Endothelial cell of umbilical vein (primary cell): Measurements from ENCODE around the gene RGL3. TPM values are rescaled to one million over a fixed set of nuclear protein-coding genes. Genes with fewer than 3 reads are reported as not detected.

ENCODE experiments used
- BruUV-seq: library from RNA; stranded (reverse); fragments of 400-500 nt; replicated peaks from 2 replicates; lab custom pipeline; 2021; lab: Mats Ljungman, UMichigan
- CTCF ChIA-PET: fragments of 300-600, 350-600 bp; sonication (Branson Sonifier 250); formaldehyde crosslinking; loops from one replicate; lab custom pipeline; 2021; ENCODE audit warnings: antibody characterized with exemption, inconsistent platforms; lab: Charles Lee
- POLR2A ChIA-PET: fragments of 300-600, 350-600 bp; sonication (Branson Sonifier 250); formaldehyde crosslinking; loops from one replicate; lab custom pipeline; 2021; ENCODE audit warnings: antibody characterized with exemption, inconsistent platforms; lab: Charles Lee
- DNase-seq: peaks from one replicate; pipeline ENCODE4 v3.0.0-alpha.2; 2011; ENCODE audit warnings: low read depth, low spot score
- FAIRE-seq: peaks from 2 replicates; lab custom pipeline; 2011; peaks lifted over from hg19 to GRCh38; lab: Jason Lieb, UNC
- H2AFZ ChIP-seq: 2 replicates; pipeline ENCODE4 v1.6.0; 2012; ENCODE audit warnings: low read depth, low read length, control low read depth, inconsistent platforms
- H3K27ac ChIP-seq: 2 replicates; pipeline ENCODE4 v1.5.1; 2011; ENCODE audit warnings: low read depth, mild to moderate bottlenecking, control low read depth, low read length, moderate library complexity; ENCODE audit not compliant: insufficient read depth
- H3K27me3 ChIP-seq, 2 experiments: 2 replicates each; pipeline versions ENCODE4 v1.6.0 to v1.6.1; 2011; ENCODE audit warnings: low read length in 2 of 2, mixed read lengths in 1 of 2; ENCODE audit not compliant: control insufficient read depth in 2 of 2, insufficient read depth in 2 of 2
- H3K36me3 ChIP-seq, 2 experiments: 2 replicates in 1 of 2; 3 replicates in 1 of 2; pipeline ENCODE4 v1.5.1; 2011; ENCODE audit warnings: low read length in 2 of 2, mild to moderate bottlenecking in 1 of 2, moderate library complexity in 1 of 2; ENCODE audit not compliant: control insufficient read depth in 2 of 2, insufficient read depth in 2 of 2; ENCODE audit errors: extremely low read depth in 1 of 2
- H3K4me1 ChIP-seq: 3 replicates; pipeline ENCODE4 v1.5.1; 2011; ENCODE audit warnings: mild to moderate bottlenecking, low read length; ENCODE audit not compliant: control insufficient read depth, insufficient read depth; ENCODE audit errors: extremely low read depth
- H3K4me2 ChIP-seq: 2 replicates; pipeline ENCODE4 v1.6.1; 2011; ENCODE audit warnings: low read length, control low read depth, mixed read lengths; ENCODE audit not compliant: insufficient read depth
- H3K4me3 ChIP-seq, 3 experiments: fragments of 200-600 bp in 1 of 3; sonication (generic), shearing (Covaris generic) in 1 of 3; replicated peaks in 1 of 3; 2 replicates each; pipeline ENCODE4 v1.5.1; 2011 to 2016; ENCODE audit warnings: control low read depth in 3 of 3, low read length in 3 of 3, mild to moderate bottlenecking in 2 of 3, inconsistent platforms in 1 of 3, low read depth in 1 of 3, moderate library complexity in 1 of 3; ENCODE audit not compliant: insufficient read depth in 1 of 3
- H3K79me2 ChIP-seq: 2 replicates; pipeline ENCODE4 v1.6.0; 2012; ENCODE audit warnings: low read length, inconsistent platforms; ENCODE audit not compliant: control insufficient read depth, insufficient read depth
- H3K9ac ChIP-seq: replicated peaks from 2 replicates; pipeline ENCODE3; 2011; ENCODE audit warnings: low read length, control low read depth; ENCODE audit not compliant: insufficient read depth; ENCODE audit errors: extremely low read depth
- H3K9me1 ChIP-seq: replicated peaks from 3 replicates; pipeline ENCODE4 v1.6.0; 2011; ENCODE audit warnings: mild to moderate bottlenecking, low read length; ENCODE audit not compliant: control insufficient read depth, insufficient read depth; ENCODE audit errors: extremely low read depth
- H3K9me3 ChIP-seq: replicated peaks from 2 replicates; pipeline ENCODE4 v1.5.1; 2012; ENCODE audit warnings: low read length, inconsistent platforms; ENCODE audit not compliant: control insufficient read depth, insufficient read depth
- H4K20me1 ChIP-seq: replicated peaks from 2 replicates; pipeline ENCODE3; 2011; ENCODE audit warnings: mild to moderate bottlenecking, low read length; ENCODE audit not compliant: control insufficient read depth, insufficient read depth; ENCODE audit errors: extremely low read depth
- EZH2 ChIP-seq: IDR thresholded peaks from 2 replicates; pipeline ENCODE4 v1.6.1; 2012; ENCODE audit warnings: borderline replicate concordance, low read depth, mild to moderate bottlenecking, moderate library complexity, low read length, inconsistent platforms; ENCODE audit not compliant: severe bottlenecking
- FOS ChIP-seq: IDR thresholded peaks from 2 replicates; pipeline ENCODE4 v1.6.1; 2011; ENCODE audit warnings: mild to moderate bottlenecking, low read length, moderate library complexity, borderline replicate concordance; ENCODE audit not compliant: insufficient read depth
- GATA2 ChIP-seq: IDR thresholded peaks from 2 replicates; pipeline ENCODE4 v1.7.0; 2011; ENCODE audit warnings: low read depth, mild to moderate bottlenecking, moderate library complexity, mixed read lengths, low read length; ENCODE audit not compliant: insufficient read length, insufficient read depth
- JUN ChIP-seq: IDR thresholded peaks from 2 replicates; pipeline ENCODE4 v1.6.1; 2011; ENCODE audit warnings: borderline replicate concordance, low read depth; ENCODE audit not compliant: insufficient read length, insufficient read depth
- MYC ChIP-seq: IDR thresholded peaks from one replicate; pipeline ENCODE4 v1.6.1; 2011; ENCODE audit warnings: mild to moderate bottlenecking, low read depth, low read length
- POLR2A ChIP-seq: IDR thresholded peaks from 2 replicates; pipeline ENCODE4 v1.6.1; 2012; ENCODE audit warnings: low read depth, mild to moderate bottlenecking, control low read depth, low read length
- POLR2AphosphoS5 ChIP-seq: IDR thresholded peaks from 2 replicates; pipeline ENCODE4 v1.6.1; 2012; ENCODE audit warnings: low read depth, mild to moderate bottlenecking, control low read depth, low read length, moderate library complexity; ENCODE audit not compliant: insufficient read depth
- dilution Hi-C: fragments of 300-500 bp; cut with MboI; formaldehyde crosslinking; loops from one replicate; pipeline ENCODE4 v1.15.0; 2019; ENCODE audit warnings: low sequenced_read_pairs; ENCODE audit not compliant: extremely low pct_ligation_motif_present
- intact Hi-C: fragments of 100-400 bp; cut with micrococcal nuclease; formaldehyde crosslinking; loops from one replicate; pipeline ENCODE4 v1.10.0; 2022
- polyA plus RNA-seq, 4 experiments: library from polyadenylated mRNA; depleted of rRNA in 3 of 4; stranded (reverse) in 3 of 4; unstranded in 1 of 4; fragments of >200 nt; gene quantifications; 2 replicates each; pipeline versions ENCODE4 v1.2.1 to v1.2.3, GENCODE V29; 2011 to 2012; ENCODE audit warnings: missing spikeins in 1 of 4
- total RNA-seq: library from RNA; stranded (reverse); gene quantifications from 2 replicates; pipeline ENCODE4 v1.2.3, GENCODE V29; 2021
- TF ChIP-seq, protein P1 (sequence below), 2 donors: IDR thresholded peaks; 1 replicate in 1 of 2; 2 replicates in 1 of 2; pipeline ENCODE4 v1.5.1; 2011; ENCODE audit warnings: low read length in 2 of 2, mild to moderate bottlenecking in 2 of 2, moderate library complexity in 2 of 2, control low read depth in 1 of 2, inconsistent platforms in 1 of 2, low read depth in 1 of 2; ENCODE audit not compliant: insufficient read depth in 1 of 2; ENCODE audit errors: extremely low read depth in 1 of 2
- TF ChIP-seq, protein P2 (sequence below): IDR thresholded peaks from 2 replicates; pipeline ENCODE4 v1.6.1; 2011; ENCODE audit not compliant: insufficient read depth, insufficient read length

The RGL3 gene
- total and polyA plus RNA-seq, 2 donors (not counting 3 experiments of a cell fraction or from before 2014, with no cell fraction given): 0.23 to 5.2 TPM

DNA sequence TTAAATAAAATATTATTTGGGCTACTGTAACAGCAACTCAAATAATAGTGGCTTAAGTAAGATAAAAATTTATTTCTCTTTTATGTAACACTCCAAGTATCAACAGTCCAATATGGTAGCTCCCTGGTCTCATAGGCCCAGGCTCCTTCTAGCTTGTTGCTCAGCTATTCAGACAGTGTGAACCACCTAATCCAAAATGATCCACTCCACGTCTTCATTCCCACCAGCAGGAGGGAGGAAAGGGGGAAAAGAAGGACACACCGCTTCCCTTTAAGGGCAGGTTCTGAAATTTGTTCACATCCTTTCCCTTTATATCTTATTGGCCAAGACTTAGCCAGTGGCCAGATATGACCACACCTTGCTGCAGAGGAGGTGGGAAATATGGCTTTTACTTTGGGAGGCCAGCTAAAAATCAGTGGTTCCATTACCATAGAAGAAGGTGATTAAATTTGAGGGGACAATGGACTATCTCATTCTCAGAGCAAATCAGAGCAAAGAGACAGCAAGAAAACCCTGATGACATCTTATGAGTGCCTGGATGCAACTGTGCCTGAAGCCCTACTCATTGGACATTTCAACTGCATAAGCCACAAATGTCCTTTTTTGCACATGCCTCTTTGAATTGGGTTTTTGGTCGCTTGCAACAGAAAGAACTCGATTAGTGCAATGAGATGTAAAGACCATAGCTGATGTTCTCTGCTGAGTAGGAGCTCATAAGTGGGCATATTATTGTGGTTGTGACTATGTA lies 28.0 kb downstream of the RGL3 start:
- BruUV-seq: no TSS peak

More for the DNA sequence above, 28.0 kb downstream of the RGL3 start:
- CTCF ChIA-PET: interaction anchor here (1.0 to 2.2 kb wide), 3 partner anchors 8 to 44 kb away, joined by 3 to 11 read pairs (median 4); partner anchors contain the start of gene PRKCSH
- H3K9me3 ChIP-seq: no peaks in the 10 kb centered on the region
- no peaks in the 10 kb centered on the region for H4K20me1 ChIP-seq
- no peak overlapping the region for H3K4me3 ChIP-seq
- no peak overlapping the region for H3K9ac ChIP-seq
- H3K27ac ChIP-seq: no peak overlapping the region
- DNase-seq: no peak
- no peaks in the 10 kb centered on the region for H3K9me1 ChIP-seq
- POLR2A ChIA-PET: no interaction called here
- no peak overlapping the region for H2AFZ ChIP-seq
- no peak for TF ChIP-seq MYC
- no peak for TF ChIP-seq POLR2A
- TF ChIP-seq, protein P1, sequence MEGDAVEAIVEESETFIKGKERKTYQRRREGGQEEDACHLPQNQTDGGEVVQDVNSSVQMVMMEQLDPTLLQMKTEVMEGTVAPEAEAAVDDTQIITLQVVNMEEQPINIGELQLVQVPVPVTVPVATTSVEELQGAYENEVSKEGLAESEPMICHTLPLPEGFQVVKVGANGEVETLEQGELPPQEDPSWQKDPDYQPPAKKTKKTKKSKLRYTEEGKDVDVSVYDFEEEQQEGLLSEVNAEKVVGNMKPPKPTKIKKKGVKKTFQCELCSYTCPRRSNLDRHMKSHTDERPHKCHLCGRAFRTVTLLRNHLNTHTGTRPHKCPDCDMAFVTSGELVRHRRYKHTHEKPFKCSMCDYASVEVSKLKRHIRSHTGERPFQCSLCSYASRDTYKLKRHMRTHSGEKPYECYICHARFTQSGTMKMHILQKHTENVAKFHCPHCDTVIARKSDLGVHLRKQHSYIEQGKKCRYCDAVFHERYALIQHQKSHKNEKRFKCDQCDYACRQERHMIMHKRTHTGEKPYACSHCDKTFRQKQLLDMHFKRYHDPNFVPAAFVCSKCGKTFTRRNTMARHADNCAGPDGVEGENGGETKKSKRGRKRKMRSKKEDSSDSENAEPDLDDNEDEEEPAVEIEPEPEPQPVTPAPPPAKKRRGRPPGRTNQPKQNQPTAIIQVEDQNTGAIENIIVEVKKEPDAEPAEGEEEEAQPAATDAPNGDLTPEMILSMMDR (IDR thresholded peaks at IDR 0.05; ENCODE audit: extremely low read depth in 1 of 2, insufficient read depth in 1 of 2, low read depth in 1 of 2, low read length in 2 of 2): no peak
- TF ChIP-seq JUN: no peak
- no peak for TF ChIP-seq POLR2AphosphoS5
- no peak for TF ChIP-seq FOS
- no peak for TF ChIP-seq EZH2
- TF ChIP-seq, protein P2, sequence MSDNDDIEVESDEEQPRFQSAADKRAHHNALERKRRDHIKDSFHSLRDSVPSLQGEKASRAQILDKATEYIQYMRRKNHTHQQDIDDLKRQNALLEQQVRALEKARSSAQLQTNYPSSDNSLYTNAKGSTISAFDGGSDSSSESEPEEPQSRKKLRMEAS: no peak
- no peak for TF ChIP-seq GATA2
- H3K36me3 ChIP-seq: no peaks in the 10 kb centered on the region
- dilution Hi-C loops (no loop called here), intact Hi-C loops (no loop called here)
- no peaks in the 10 kb centered on the region for H3K4me1 ChIP-seq
- H3K27me3 ChIP-seq: no peaks in the 10 kb centered on the region
- no peaks in the 10 kb centered on the region for H3K79me2 ChIP-seq
- H3K4me2 ChIP-seq: no peak overlapping the region
- FAIRE-seq: no peak
